ENCODE data around the gene CDK6.
"Not testable (repeated sequence)": the region's sequence is repeated elsewhere in the genome, so short reads cannot be mapped to it uniquely, and the experiment has no call there.

CDK6 gene

DNA sequence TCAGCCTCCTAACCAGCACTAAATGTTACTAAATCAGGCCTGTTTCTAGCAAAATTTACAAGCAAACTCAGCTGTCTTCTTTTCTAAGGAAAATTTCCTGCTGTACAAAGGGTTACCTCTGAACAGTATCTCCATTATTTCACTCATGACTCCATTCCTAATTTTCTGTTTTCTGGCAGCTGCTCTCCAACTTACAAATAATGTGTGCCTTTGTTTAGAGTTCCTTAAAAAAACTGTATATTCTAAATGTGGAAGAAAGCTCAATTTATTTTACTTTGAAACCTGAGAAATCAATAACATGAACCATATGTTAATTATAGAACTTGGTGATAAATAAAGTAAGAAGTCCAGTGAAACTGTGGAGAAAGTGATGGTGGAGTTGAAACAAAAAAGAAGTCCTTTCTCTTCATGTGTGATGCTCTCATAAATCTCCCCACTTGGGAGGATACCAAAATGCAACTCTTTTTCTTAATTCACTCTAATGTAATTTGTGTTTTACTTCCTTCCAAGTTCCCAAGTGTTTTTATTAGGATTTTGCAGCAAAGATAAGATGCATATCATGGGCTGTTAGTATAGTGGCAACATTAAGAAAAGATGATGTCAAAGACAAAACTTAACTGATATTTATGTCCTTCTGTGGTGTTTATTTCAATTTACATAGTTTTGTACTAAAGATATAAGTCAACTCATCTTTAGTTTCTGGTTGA lies 74.8 kb downstream of the CDK6 start:
- no peak for DNase-seq (ENCODE audit: low read depth)

DNA sequence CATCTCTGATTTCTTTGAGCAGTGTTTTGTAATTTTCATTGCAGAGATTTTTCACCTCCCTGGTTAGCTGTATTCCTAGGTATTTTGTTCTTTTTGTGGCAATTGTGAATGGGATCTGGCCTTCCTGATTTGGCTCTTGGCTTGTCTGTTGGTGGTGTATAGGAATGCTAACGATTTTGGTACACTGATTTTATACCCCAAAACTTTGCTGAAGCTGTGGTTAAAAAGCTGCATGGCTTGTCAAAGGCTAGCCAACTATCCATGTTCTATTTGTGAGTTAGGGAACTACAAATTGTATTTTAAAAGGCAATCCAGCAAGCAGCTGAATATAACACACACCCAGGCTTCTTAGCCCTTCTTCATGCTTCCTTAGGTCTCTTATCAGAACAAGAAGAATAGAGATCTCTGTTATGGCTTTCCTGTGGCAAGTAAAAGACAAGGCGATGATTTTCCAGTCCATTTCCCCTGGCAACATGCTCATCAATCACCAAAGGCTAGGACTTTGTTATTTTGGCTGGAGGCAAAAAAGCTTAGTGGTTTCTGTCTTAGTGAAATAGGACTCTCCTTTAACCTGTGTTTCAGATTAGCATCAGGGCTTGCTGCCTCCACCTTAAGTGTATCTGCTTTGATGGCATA lies 77.5 kb downstream of the CDK6 start:
- no peak for DNase-seq (ENCODE audit: low read depth)

DNA sequence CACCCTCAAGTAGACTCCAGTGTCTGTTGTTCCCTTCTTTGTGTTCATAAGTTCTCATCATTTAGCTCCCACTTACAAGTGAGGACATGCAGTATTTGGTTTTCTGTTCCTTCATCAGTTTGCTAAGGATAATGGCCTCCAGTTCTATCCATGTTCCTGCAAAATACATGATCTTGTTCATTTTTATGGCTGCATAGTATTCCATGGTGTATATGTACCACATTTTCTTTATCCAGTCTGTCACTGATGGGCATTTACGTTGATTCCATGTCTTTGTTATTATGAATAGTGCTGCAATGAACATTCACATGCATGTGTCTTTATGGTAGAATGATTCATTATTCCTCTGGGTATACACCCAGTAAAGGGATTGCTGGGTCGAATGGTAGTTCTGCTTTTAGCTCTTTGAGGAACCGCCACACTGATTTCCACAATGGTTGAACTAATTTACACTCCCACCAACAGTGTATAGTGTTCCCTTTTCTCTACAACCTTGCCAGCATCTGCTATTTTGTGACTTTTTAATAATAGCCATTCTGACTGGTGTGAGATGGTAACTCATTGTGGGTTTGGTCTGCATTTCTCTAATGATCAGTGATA lies 79.0 kb downstream of the CDK6 start:
- DNase-seq (ENCODE audit: low read depth) = not testable (repeated sequence)

DNA sequence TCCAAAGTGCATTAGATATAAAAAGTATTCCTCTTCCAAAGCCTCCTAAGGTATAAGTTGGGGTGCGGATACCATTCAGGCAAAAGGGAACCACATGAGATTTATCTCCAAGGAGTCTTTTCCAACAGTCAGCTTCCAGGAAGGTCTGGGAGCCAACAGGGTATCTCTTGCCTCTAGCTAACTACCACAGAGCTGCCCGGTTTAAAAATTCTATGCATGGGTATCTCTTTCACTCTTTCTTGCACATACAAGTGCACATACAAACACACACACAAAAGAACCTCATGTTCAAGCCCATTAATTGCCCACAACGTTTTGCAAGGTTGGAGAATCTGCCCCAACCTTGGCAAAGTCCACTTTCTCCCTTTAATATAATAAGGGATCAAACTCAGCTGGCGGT lies 80.7 kb downstream of the CDK6 start:
- no peak for DNase-seq (ENCODE audit: low read depth)

DNA sequence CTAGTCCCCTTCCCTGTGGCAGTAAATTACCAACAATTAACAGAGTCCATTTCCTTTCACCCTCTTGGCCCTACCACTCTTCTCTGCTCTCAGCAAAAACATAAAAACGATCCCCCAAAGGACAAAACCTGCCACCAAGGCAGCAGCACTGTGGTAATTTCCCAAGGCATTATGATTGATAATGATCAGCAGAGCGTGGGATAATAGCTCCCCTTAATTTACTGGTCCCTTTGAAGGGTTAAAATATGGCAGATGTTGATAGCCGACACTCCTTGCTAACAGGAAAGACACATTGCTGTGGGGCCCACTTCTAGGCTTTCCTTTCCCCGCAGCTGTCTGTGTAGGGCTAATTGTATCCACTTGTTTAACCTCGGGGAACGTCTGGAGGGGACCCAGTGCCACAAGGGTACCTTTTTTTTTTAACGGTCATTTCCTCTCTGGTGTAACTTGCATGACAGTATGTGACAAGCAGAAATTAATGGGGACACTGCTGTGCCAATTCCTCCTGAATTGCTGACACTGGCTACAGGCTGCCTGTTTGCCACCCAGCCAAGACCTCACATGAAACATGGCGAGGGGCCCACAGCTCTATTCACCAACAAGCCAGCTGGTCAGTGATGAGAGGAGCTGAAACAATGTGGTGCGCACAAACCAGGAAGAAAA lies 81.3 kb downstream of the CDK6 start:
- DNase-seq (ENCODE audit: low read depth) = no peak

DNA sequence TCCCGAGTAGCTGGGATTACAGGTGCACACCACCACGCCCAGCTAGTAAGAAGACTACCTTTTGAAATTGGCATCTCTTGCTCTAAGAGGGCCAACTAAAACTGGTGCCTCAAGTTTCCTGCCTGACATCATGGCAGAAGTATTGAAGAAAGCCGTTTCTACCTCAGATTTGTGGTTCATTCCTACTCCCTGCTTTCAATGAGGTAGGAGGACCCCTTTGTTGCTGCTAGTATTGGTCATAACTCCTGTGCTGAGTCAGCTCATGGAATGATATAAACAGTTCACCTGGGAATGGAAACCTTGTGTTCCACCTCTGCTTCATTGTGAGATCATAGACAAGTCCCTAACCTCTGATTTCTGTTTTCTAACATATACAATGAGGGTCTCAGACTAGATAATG lies 82.8 kb downstream of the CDK6 start:
- DNase-seq (ENCODE audit: low read depth) = no peak

DNA sequence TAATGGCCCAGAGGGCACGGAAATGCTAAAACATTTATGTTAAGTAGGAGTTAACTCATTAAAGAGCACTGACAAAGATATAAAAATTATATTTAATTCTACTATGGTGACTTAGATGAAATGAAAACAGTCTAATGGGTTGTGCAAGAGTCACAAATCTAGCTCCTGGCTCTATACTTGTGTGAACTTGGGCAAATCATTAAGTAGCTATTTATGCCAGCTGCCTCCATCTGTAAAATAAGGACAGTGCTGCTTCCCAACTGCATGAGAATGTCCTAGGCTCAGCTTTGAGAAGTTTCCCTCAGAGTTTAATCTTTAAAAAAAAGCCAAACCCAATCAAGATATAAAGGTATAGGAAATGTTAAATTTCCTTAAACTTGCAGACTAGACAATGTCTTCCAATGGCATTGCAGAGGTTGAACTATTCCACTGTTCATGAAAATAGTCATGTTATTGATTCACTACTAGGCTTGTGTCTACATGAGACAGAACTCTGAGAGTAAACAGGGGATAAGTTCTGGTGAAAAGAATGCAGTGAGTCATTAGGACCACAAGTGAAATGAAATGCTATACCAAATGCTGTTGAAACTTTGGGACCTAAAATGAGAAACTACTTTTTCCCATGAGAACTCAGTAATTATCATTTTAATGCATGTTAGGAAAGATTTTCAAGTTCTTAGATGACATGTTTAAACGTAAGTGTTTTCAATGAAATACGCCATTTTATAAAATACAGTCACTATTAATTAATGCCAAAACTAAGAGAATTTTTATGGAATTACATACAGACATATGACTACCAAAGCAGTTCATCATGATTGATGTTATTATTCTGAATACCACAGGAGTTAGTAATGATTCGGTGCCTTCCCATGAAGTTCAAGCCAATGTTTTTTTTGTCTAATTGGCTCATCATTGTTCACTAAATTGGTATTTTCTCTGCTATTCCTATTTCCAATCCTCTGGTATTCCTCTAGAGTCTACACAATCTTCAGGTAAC lies 84.2 kb downstream of the CDK6 start:
- no peak for DNase-seq (ENCODE audit: low read depth)

DNA sequence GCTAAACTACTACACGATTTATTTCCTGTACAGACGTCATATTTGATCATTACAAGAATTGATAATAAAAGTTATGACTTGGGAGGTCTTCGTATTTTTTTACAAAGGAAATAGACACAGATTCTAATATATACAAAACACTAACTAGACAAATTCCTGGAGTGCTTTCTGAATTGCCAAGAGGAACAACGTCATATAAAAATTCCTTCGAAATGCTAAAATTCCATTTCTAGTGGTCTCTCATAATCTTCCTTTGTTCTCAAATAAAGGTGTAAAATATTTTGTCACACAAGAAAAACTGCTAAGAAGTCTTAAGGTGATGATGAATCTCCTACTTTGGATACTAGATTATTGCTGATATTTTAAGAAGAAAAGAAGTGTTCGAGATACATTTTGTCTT lies 85.4 kb downstream of the CDK6 start:
- DNase-seq (ENCODE audit: low read depth) = no peak

DNA sequence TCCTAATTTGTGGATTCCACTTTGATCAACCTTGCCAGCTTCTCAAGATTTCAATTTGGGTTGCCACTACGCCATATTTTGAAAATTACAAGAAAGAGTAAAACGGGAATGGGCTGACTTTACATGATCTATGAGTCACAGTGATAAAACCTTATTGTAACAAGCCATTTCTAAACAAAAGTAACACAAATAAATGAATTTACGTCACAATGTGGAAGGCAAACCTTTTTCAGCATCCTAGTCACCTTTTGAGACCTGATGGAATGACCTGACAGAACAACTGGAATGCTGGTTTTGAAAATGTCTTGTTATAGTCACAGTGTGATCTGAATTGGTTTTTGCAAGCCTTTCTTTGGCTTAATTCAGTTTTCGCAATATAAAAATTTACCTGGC lies 85.9 kb downstream of the CDK6 start:
- no peak for DNase-seq (ENCODE audit: low read depth)

DNA sequence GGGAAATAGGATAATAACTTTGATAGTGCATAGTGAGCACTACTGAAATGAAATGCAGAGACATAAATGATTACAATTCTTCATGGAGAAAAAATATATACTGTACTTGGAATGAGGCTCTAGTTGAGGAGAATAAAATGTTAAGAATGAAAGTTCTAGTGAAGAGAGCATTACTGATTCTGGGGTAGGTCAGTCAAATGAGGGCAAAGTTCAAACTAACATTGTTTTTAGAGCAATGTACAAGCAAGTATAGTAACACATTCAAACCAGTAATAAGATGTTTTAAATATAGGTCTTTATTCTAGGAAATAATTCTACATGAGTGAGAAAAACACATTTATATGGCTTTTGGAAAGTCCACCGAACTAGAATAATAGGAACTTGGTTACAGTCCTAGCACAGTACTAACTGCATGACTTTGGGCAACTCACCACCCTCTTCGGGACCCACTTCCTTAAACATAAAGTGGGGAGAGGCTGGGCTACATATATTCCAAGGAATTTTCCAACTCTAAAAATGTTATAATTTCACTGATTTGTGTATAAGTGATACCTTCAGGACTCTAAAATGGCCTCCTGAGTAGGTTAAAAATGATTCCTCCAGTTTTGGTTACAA lies 86.4 kb downstream of the CDK6 start:
- DNase-seq (ENCODE audit: low read depth) = no peak

DNA sequence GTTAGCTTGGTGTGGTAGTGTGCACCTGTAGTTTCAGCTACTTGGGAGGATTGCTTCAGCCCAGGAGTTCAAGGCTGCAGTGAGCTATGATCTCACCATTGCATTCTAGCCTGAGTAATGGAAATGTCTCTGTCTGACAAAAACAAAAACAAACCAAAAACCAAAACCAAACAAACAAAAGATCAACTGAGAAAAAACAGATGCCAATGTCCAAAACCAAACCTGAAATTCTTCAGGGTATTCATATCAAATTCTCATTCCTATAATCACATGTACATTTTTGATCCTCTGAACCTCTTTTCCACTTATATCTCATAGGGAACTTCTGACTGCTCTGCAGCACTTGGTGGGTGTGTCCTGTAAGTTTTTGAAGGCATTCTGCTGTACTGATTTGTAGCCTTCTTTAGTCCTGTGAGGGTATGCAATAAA lies 87.0 kb downstream of the CDK6 start:
- DNase-seq (ENCODE audit: low read depth) = no peak

DNA sequence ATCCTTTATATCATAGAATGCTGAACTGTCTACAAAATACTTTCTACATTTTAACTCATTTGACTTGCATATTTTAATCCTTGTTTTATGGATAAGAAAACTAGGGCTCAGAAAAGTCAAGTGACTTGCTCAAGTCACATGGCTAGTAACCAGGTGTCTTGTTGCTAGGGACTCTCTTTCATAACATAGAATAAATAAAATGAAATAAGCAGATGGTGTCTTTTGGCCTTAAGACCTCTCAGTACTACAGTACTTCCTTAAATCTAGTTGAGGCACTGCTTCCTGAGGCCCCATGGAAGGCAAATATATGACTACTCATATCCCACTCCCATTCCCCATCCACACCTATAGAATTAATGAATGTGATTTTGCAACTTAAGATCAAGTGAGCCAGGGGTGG lies 87.9 kb downstream of the CDK6 start:
- no peak for DNase-seq (ENCODE audit: low read depth)

DNA sequence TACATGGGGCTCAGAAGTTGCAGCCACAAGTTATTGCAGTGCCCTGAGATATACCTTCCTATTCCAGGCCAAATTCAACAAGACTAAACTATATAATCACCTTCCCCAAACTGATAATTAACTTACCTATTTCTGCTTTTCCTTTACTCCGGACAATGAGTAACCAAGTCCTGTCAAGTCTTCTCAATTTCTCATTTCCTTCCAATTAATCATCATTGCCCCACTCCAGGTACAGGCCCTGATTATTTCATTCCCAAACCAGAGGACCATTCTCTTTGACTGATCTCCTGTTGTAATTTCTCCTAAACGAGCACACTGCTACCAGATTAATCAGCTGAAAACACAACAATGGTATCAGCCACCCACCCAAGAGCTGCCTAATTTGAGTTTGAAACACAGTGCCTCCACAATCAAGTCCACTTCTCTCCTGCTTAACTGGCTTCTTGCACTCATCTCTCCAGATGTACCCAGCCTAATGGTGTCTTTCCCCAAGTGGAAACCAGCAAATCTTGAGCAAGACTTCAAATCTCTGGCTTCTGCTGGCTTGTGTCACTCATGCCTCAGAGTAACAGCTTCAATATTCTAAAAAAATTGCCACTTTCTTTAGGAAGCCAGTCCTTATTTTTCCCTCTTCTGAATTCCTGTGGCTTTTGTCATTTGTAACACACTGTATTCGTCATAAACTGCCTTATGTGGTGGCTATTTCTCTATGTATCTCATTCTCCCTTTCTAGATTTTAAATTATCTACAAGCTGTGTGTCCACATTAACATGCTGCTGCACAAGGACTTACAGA lies 89.1 kb downstream of the CDK6 start:
- no peak for DNase-seq (ENCODE audit: low read depth)

DNA sequence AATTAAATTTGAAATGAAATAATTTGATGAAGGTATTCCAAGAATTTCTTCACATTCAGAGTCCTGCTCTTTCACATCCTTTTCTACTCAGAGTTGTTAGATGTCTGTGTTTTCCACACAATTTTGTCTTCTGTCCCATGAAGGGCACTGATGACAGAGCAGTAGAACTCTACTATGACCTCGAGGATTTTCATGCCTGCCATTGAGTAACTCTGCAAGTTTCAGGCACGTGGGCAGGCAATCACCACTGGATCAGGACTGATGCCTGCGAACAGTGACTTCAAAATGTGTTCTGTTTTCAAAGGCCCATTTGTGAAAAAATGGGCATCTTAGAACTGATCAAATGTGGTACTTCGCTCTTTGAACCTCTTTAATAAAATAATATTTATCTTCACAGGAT lies 91.1 kb downstream of the CDK6 start:
- no peak for DNase-seq (ENCODE audit: low read depth)

DNA sequence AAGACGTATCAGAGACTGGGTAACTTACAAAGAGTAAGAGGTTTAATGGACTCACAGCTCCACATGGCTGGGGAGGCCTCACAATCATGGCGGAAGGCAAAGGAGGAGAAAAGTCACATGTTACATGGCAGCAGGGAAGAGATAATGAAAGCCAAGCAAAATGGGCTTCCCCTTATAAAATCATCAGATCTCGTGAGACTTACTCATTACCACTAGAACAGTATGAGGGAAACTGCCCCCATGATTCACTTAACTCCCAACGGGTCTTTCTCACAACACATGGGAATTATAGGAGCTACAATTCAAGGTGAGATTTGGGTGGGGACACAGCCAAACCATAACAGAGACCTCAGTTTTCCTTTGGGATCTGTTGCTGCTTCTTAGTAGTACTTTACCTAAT lies 92.2 kb downstream of the CDK6 start:
- not testable (repeated sequence) for DNase-seq (ENCODE audit: low read depth)

DNA sequence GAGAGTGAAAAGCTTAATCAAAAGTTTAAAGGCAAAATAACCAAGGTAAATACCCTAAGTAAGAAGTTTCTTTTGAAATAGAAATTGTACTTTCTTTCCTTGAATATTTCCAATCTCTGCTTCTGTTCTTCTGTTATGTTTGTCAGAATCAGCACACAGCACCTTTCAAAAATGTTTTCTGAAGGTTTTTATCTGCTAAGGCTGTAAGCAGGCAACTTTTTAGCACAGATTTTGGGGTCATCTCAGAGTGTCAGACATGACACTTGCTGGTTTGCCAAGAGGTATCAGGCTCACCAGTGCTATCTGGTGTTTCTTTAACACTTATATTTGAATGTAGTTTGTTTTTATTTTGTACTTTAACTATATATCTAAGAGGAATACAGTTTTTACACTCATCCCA lies 94.2 kb downstream of the CDK6 start:
- DNase-seq (ENCODE audit: low read depth) = no peak

DNA sequence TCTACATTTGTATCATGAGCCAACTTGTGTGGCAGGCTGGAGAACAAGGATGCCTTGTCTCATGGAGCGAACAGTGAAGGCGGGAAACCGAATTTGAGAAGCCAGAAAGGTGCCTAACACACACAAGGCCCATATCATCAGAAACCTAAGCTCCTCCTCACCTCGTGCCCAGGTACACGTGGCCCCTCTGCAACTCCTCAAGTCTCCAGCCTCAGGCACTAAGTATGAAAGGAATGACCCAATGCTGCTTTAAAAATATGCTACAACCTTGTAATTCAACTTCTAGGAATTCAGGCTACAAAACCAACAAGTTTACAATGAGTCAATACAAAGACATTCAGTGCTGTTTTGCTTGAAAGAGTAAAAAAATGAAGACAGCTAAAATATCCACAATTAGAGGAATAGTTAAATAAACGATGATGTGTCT lies 95.7 kb downstream of the CDK6 start:
- no peak for DNase-seq (ENCODE audit: low read depth)

DNA sequence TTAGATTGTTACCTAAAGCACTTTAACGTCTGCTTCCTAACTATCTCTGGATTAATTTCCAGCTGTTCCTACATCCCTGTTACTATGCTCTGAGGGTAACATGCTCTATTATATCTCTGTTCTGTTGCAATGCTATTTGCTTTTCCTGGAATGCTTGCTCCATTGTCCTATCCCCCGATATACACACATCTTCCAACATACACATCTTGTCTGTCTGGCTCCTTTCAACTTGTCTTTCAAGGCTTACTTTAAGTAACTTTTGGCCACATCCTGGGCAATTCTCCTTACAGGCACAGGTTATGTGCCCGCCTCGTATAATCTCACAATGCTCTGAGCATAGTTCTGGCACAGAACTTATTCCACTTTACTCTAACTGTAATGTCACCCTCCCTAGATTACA lies 96.2 kb downstream of the CDK6 start:
- no peak for DNase-seq (ENCODE audit: low read depth)

DNA sequence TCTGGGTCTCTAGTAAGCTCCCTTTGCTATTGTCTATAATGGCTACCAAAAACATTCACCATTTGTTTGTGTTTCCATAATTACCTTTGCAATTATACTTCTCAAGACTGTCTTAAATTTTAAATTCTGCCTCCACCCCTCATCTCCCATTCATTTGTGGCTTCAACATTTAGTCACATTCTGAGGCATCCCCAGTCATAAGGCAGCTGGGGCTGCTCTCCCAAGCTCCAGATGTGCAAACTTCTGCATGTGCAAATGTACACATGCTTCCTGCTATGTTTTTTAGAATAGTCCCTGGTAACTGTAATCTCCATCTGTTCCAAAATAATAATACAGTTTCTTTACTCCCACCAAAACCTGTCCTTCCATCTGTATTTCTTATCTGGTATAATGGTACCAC lies 97.3 kb downstream of the CDK6 start:
- DNase-seq (ENCODE audit: low read depth) = no peak

DNA sequence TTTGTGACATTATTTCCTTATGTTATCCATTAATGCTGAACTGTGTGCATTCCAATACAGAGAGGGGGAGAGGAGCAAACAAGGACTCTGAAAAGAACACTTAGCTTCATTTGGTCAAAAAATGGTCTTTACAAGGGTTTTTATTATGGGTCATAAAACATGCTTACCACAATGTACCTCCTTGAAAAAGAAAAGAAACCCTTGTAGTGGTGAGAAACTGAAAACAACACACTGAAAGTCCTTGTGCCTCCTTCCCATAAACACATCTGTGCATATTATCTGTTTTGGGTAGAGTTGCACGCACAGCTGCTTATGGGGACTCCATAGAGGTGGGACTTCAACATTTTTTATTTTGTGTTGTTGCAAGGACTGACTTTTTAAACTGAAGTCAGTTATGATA lies 98.7 kb downstream of the CDK6 start:
- DNase-seq (ENCODE audit: low read depth) = no peak

DNA sequence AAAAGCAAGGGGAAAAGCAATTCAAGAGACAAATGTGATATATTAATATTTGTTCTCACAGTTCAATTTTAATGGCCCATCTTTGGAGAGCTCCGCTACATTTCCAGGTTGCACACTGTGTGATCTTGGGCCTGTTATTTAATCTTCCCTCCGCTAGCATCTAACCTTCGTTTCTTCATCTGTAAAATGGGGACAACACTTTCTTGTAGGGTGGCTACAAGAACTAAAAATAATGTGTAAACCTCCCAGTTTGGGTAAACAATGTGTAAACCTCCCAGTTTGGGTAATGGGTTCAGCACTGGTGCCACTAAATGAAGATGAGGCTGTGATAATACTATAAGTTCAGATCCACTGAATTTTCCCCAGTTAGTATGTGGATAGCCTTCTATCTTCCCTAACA lies 99.5 kb downstream of the CDK6 start:
- no peak for DNase-seq (ENCODE audit: low read depth)
